HepG2 (cell line): Measurements from ENCODE around the gene NEAT1. TPM values are rescaled to one million over a fixed set of nuclear protein-coding genes. Genes with fewer than 3 reads are reported as not detected.

Source experiments
- CEBPZ ChIP-seq: IDR thresholded peaks from 2 replicates; pipeline ENCODE4 v1.6.1; 2012; ENCODE audit warnings: low read length, improper control_type of control experiment
- FOSL2 ChIP-seq: sonication (generic); formaldehyde crosslinking; IDR thresholded peaks from 2 replicates; pipeline ENCODE4 v1.4.0; 2020; ENCODE audit warnings: missing genetic modification reagents
- HOXA5 ChIP-seq: sonication (generic); formaldehyde crosslinking; IDR thresholded peaks from 2 replicates; pipeline ENCODE4 v1.4.0; 2020; ENCODE audit warnings: missing genetic modification reagents
- MIER2 ChIP-seq: IDR thresholded peaks from 2 replicates; pipeline ENCODE4 v1.6.1; 2016; ENCODE audit warnings: missing biosample characterization, missing genetic modification reagents
- MLLT10 ChIP-seq: sonication (generic); formaldehyde crosslinking; IDR thresholded peaks from 2 replicates; pipeline ENCODE4 v1.4.0; 2020; ENCODE audit warnings: missing genetic modification reagents
- SATB2 ChIP-seq: sonication (generic); formaldehyde crosslinking; IDR thresholded peaks from 2 replicates; pipeline ENCODE4 v1.5.0; 2020; ENCODE audit warnings: missing genetic modification reagents
- SOX6 ChIP-seq, 2 experiments: fragments of 450-650 bp in 1 of 2; sonication (generic) in 1 of 2; formaldehyde crosslinking in 1 of 2; IDR thresholded peaks; 2 replicates each; pipeline versions ENCODE4 v1.4.0 to v1.6.1; 2017 to 2020; ENCODE audit warnings: antibody characterized with exemption in 1 of 2, mild to moderate bottlenecking in 1 of 2, missing genetic modification reagents in 1 of 2
- TFAP4 ChIP-seq: sonication (generic); IDR thresholded peaks from 2 replicates; pipeline ENCODE4 v1.6.1; 2016; ENCODE audit warnings: low read depth, borderline replicate concordance
- TFDP2 ChIP-seq: sonication (generic); formaldehyde crosslinking; IDR thresholded peaks from 2 replicates; pipeline ENCODE4 v1.4.0; 2020; ENCODE audit warnings: missing genetic modification reagents
- YEATS4 ChIP-seq: sonication (generic); formaldehyde crosslinking; IDR thresholded peaks from 2 replicates; pipeline ENCODE4 v1.4.0; 2020; ENCODE audit warnings: missing genetic modification reagents, borderline replicate concordance
- ZBTB25 ChIP-seq: IDR thresholded peaks from 2 replicates; pipeline ENCODE4 v1.6.1; 2018; ENCODE audit warnings: missing genetic modification reagents
- ZFP91 ChIP-seq: sonication (generic); formaldehyde crosslinking; IDR thresholded peaks from 2 replicates; pipeline ENCODE4 v1.9.0; 2022; ENCODE audit warnings: missing genetic modification reagents, mild to moderate bottlenecking, borderline replicate concordance
- ZHX1 ChIP-seq: sonication (generic); formaldehyde crosslinking; IDR thresholded peaks from 2 replicates; pipeline ENCODE4 v1.8.1; 2022; ENCODE audit warnings: low read depth, mild to moderate bottlenecking, missing genetic modification reagents
- ZNF24 ChIP-seq: fragments of 450-650 bp; IDR thresholded peaks from 2 replicates; pipeline ENCODE4 v1.6.1; 2017; ENCODE audit warnings: antibody characterized with exemption, mild to moderate bottlenecking
- ZNF441 ChIP-seq: sonication (generic); formaldehyde crosslinking; IDR thresholded peaks from 2 replicates; pipeline ENCODE4 v1.7.0; 2021; ENCODE audit warnings: missing genetic modification reagents, borderline replicate concordance
- polyA plus RNA-seq, 8 experiments: library from polyadenylated mRNA; depleted of rRNA in 3 of 8; stranded (reverse) in 7 of 8; unstranded in 1 of 8; fragments of >200 nt; fragmentation: Illumina TruSeq in 4 of 8; extraction: Trizol in 4 of 8; gene quantifications; 2 replicates each; pipeline versions ENCODE4 v1.2.1 to v1.2.3, GENCODE V29; 2011 to 2016; ENCODE audit warnings: low read depth in 4 of 8, missing spikeins in 1 of 8, mixed read lengths in 1 of 8; ENCODE audit not compliant: insufficient read depth in 1 of 8
- total RNA-seq, 5 experiments: library from RNA; depleted of rRNA; stranded (reverse); fragments of >200 nt; fragmentation: Illumina TruSeq; extraction: Trizol; gene quantifications; 2 replicates each; pipeline ENCODE4 v1.2.3, GENCODE V29; 2016; ENCODE audit warnings: low read depth in 1 of 5

Gene NEAT1
- total and polyA plus RNA-seq, 2 of the 13 experiments (the other 11 are each of a cell fraction or from before 2014, with no cell fraction given): 20.5 to 41.2 TPM

GRCh38 chr11:65488273-65489034, 65.9 kb downstream of the NEAT1 start (continued):
- TF ChIP-seq ZBTB25 (CRISPR knock-in tag) (no peak), ZFP91 (CRISPR knock-in tag) (peak; percentile 67; the same call in 1 of the 2 replicates), FOSL2 (CRISPR knock-in tag) (no peak; the same call in 1 of the 2 replicates), MIER2 (CRISPR knock-in tag) (no peak), ZNF24 (no peak), ZNF441 (0 out of 2 replicates have a peak, but pooled peaks have one; percentile 14), MLLT10 (CRISPR knock-in tag) (no peak), SOX6 (IDR thresholded peaks at IDR 0.05) (no peak), SOX6 (CRISPR knock-in tag; IDR thresholded peaks at IDR 0.05) (no peak), ZHX1 (0 out of 2 replicates have a peak, but pooled peaks have one; percentile 29), TFAP4 (peak; percentile 48; the same call in 1 of the 2 replicates), YEATS4 (CRISPR knock-in tag) (0 out of 2 replicates have a peak, but pooled peaks have one; percentile 33), SATB2 (CRISPR knock-in tag) (no peak), CEBPZ (no peak), HOXA5 (0 out of 2 replicates have a peak, but pooled peaks have one; percentile 22), TFDP2 (CRISPR knock-in tag) (no peak)
